Upper lobe of right lung (tissue), 1 donor: Measurements from ENCODE around the gene SLC16A10. TPM values are rescaled to one million over a fixed set of nuclear protein-coding genes. Genes with fewer than 3 reads are reported as not detected.
A peak's percentile ranks its signal among the peaks of the same experiment; 100 is the strongest.
"Not testable (repeated sequence)": the region's sequence is repeated elsewhere in the genome, so short reads cannot be mapped to it uniquely, and the experiment has no call there.

ENCODE experiments used
- ATAC-seq: fragments of 200-7000 bp; cut with Tn5 transposase; one replicate; pipeline ENCODE4 v1.9.1; 2020; ENCODE audit warnings: mild to moderate bottlenecking, moderate library complexity
- DNase-seq: peaks from one replicate; pipeline ENCODE4 v3.0.0-alpha.2; 2020
- H3K27ac ChIP-seq: fragments of 200-600 bp; one replicate; pipeline ENCODE4 v1.8.0; 2022
- H3K27me3 ChIP-seq: fragments of 200-600 bp; one replicate; pipeline ENCODE4 v1.8.0; 2022; ENCODE audit warnings: mild to moderate bottlenecking
- H3K36me3 ChIP-seq: fragments of 200-600 bp; one replicate; pipeline ENCODE4 v1.8.0; 2022
- H3K4me1 ChIP-seq: fragments of 200-600 bp; one replicate; pipeline ENCODE4 v1.8.0; 2022
- H3K4me3 ChIP-seq: fragments of 200-600 bp; one replicate; pipeline ENCODE4 v1.8.0; 2022; ENCODE audit warnings: mild to moderate bottlenecking
- H3K9me3 ChIP-seq: fragments of 200-600 bp; one replicate; pipeline ENCODE4 v1.8.0; 2022
- CTCF ChIP-seq: fragments of 200-600 bp; IDR thresholded peaks from one replicate; pipeline ENCODE4 v1.8.0; 2022; ENCODE audit warnings: antibody characterized with exemption
- intact Hi-C: fragments of 100-400 bp; cut with DNase I; formaldehyde crosslinking; loops from one replicate; pipeline ENCODE4 v1.11.0; 2022
- total RNA-seq: library from RNA; stranded (reverse); fragmentation: NEBNext Ultra II Directional; extraction: Animal tissue kit (Norgen Biotek cat#: 25700); gene quantifications from one replicate; pipeline ENCODE4 v1.2.1, GENCODE V29; 2021
- donor health status: DM: no; HTN: yes; CAD: no; lungs with severe emphysema.

SLC16A10 gene
- total RNA-seq, 1 donor from 2014 or later, result 12.3 TPM

GRCh38 chr6:111090766-111091165 lies 3.5 kb downstream of the SLC16A10 start:
- ATAC-seq, result no peak
- H3K27me3 ChIP-seq, result peaks cover 22% of the 10 kb centered on the region
- no peak for TF ChIP-seq CTCF

GRCh38 chr6:111091987-111092386 lies 4.7 kb downstream of the SLC16A10 start:
- no peaks in the 10 kb centered on the region for H3K36me3 ChIP-seq
- H3K4me3 ChIP-seq, result no peak overlapping the region
- no peaks in the 10 kb centered on the region for H3K9me3 ChIP-seq
- intact Hi-C loops, result no loop called here
- no peak overlapping the region for H3K27ac ChIP-seq
- H3K4me1 ChIP-seq, result no peaks in the 10 kb centered on the region
- H3K27me3 ChIP-seq, result peaks cover 15% of the 10 kb centered on the region
- TF ChIP-seq CTCF, result no peak
- ATAC-seq, result no peak
- DNase-seq, result no peak

More at GRCh38 chr6:111090766-111091165, 3.5 kb downstream of the SLC16A10 start:
- Histone ChIP-seq H3K4me3 (no peak overlapping the region), H3K27ac (no peak overlapping the region), H3K9me3 (no peaks in the 10 kb centered on the region), H3K4me1 (no peaks in the 10 kb centered on the region), H3K36me3 (no peaks in the 10 kb centered on the region)
- no peak for DNase-seq
- intact Hi-C loops, result no loop called here

- intact Hi-C loops, result not testable (repeated sequence)
These were observed 8.2 kb downstream of the SLC16A10 start for GRCh38 chr6:111095488-111095887.

GRCh38 chr6:111096246-111096645 lies 8.9 kb downstream of the SLC16A10 start:
- TF ChIP-seq CTCF, result no peak
- H3K36me3 ChIP-seq, result no peaks in the 10 kb centered on the region
- H3K27me3 ChIP-seq, result no peaks in the 10 kb centered on the region
- peak; percentile 77 for DNase-seq
- H3K4me1 ChIP-seq, result no peaks in the 10 kb centered on the region
- ATAC-seq, result peak; percentile 81
- no peak overlapping the region for H3K4me3 ChIP-seq
- no peaks in the 10 kb centered on the region for H3K9me3 ChIP-seq
- intact Hi-C loops, result no loop called here
- no peak overlapping the region for H3K27ac ChIP-seq

More at GRCh38 chr6:111095488-111095887, 8.2 kb downstream of the SLC16A10 start:
- ATAC-seq, H3K27me3 ChIP-seq, H3K9me3 ChIP-seq, H3K4me1 ChIP-seq, H3K36me3 ChIP-seq, H3K27ac ChIP-seq, H3K4me3 ChIP-seq, DNase-seq: not testable (repeated sequence)

GRCh38 chr6:111098597-111098996 lies 11.3 kb downstream of the SLC16A10 start:
- no peak for ATAC-seq
- Histone ChIP-seq H3K27ac (no peak overlapping the region), H3K36me3 (no peaks in the 10 kb centered on the region), H3K4me1 (no peaks in the 10 kb centered on the region), H3K9me3 (no peaks in the 10 kb centered on the region), H3K4me3 (no peak overlapping the region), H3K27me3 (no peaks in the 10 kb centered on the region)
- no peak for TF ChIP-seq CTCF
- no peak for DNase-seq
- intact Hi-C loops, result no loop called here

GRCh38 chr6:111101987-111102386 lies 14.7 kb downstream of the SLC16A10 start:
- ATAC-seq (no peak), DNase-seq (no peak)
- H3K4me1 ChIP-seq, result peaks cover 8% of the 10 kb centered on the region
- no peak overlapping the region for H3K4me3 ChIP-seq
- no peaks in the 10 kb centered on the region for H3K9me3 ChIP-seq
- H3K36me3 ChIP-seq, result no peaks in the 10 kb centered on the region
- TF ChIP-seq CTCF, result no peak
- no peaks in the 10 kb centered on the region for H3K27me3 ChIP-seq
- no peak overlapping the region for H3K27ac ChIP-seq
- intact Hi-C loops, result no loop called here
